Chondrocyte (in vitro differentiated cells): ENCODE measurements around the gene PDCD11. TPM values are rescaled to one million over a fixed set of nuclear protein-coding genes. Genes with fewer than 3 reads are reported as not detected.
A peak's percentile ranks its signal among the peaks of the same experiment; 100 is the strongest.
"Not testable (repeated sequence)": the region's sequence is repeated elsewhere in the genome, so short reads cannot be mapped to it uniquely, and the experiment has no call there.

Experiments
- DNase-seq: peaks from one replicate; pipeline ENCODE4 v3.0.0; 2021; ENCODE audit warnings: mixed read lengths, low spot score
- H3K27ac Mint-ChIP-seq: one replicate; pipeline ENCODE4 v1.8.0; 2021; ENCODE audit warnings: mild to moderate bottlenecking, moderate library complexity, mixed read lengths; ENCODE audit not compliant: unreplicated experiment
- H3K27me3 Mint-ChIP-seq: 2 replicates; pipeline ENCODE4 v1.8.0; 2021; ENCODE audit warnings: low read depth, mixed read lengths
- H3K36me3 Mint-ChIP-seq: 2 replicates; pipeline ENCODE4 v1.8.0; 2021; ENCODE audit warnings: low read depth, mixed read lengths
- H3K4me1 Mint-ChIP-seq: 2 replicates; pipeline ENCODE4 v1.8.0; 2021; ENCODE audit warnings: low read depth, mild to moderate bottlenecking, mixed read lengths
- H3K4me3 Mint-ChIP-seq: one replicate; pipeline ENCODE4 v1.8.0; 2021; ENCODE audit warnings: mild to moderate bottlenecking, moderate library complexity, mixed read lengths; ENCODE audit not compliant: unreplicated experiment
- H3K9me3 Mint-ChIP-seq: 2 replicates; pipeline ENCODE4 v1.8.0; 2021; ENCODE audit warnings: low read depth, mixed read lengths
- total RNA-seq: library from RNA; stranded (reverse); gene quantifications from 3 replicates; pipeline ENCODE4 v1.2.1, GENCODE V29; 2021
- TF ChIP-seq, protein P1 (sequence below): fragments of 200-600 bp; sonication (generic); IDR thresholded peaks from 2 replicates; pipeline ENCODE4 v1.5.0; 2021; ENCODE audit warnings: antibody characterized with exemption, mild to moderate bottlenecking, moderate library complexity

PDCD11 gene
- total RNA-seq, 1 donor from 2014 or later = 27.9 TPM

DNA sequence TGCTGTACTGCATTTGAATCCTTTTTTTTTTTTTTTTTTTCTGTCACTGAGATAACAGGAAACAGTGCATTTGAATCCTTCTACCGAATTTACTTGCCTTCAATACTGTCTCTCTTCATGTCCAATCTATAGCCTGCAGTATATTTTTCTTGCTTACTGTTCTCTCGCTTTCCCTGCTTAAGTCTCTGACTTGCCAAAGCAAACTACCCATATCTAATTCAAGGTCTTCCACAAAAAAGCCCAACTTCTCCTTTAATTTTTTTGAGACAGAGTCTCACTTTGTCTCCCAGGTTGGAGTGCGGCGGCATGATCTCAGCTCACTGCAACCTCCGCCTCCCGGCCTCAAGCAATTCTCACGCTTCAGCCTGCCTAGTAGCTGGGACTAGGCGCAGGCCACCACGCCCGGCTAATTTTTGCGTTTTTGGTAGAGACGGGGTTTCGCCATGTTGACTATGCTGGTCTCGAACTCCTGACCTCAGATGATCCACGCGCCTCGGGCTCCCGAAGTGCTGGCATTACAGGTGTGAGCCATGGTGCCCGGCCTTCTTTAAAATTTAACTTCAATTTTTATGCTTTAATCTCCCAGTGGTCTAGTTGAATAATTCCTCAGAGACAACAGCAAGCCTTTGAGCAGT is 882 bp downstream of the PDCD11 start:
- Mint-ChIP-seq H3K27me3 (no peaks in the 10 kb centered on the region), H3K4me1 (peaks cover 47% of the 10 kb centered on the region), H3K9me3 (no peaks in the 10 kb centered on the region), H3K36me3 (peaks cover 12% of the 10 kb centered on the region), H3K4me3 (peak overlapping the region; percentile 91), H3K27ac (peak overlapping the region; percentile 91)
- TF ChIP-seq, protein P1, sequence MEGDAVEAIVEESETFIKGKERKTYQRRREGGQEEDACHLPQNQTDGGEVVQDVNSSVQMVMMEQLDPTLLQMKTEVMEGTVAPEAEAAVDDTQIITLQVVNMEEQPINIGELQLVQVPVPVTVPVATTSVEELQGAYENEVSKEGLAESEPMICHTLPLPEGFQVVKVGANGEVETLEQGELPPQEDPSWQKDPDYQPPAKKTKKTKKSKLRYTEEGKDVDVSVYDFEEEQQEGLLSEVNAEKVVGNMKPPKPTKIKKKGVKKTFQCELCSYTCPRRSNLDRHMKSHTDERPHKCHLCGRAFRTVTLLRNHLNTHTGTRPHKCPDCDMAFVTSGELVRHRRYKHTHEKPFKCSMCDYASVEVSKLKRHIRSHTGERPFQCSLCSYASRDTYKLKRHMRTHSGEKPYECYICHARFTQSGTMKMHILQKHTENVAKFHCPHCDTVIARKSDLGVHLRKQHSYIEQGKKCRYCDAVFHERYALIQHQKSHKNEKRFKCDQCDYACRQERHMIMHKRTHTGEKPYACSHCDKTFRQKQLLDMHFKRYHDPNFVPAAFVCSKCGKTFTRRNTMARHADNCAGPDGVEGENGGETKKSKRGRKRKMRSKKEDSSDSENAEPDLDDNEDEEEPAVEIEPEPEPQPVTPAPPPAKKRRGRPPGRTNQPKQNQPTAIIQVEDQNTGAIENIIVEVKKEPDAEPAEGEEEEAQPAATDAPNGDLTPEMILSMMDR = no peak
- no peak for DNase-seq

DNA sequence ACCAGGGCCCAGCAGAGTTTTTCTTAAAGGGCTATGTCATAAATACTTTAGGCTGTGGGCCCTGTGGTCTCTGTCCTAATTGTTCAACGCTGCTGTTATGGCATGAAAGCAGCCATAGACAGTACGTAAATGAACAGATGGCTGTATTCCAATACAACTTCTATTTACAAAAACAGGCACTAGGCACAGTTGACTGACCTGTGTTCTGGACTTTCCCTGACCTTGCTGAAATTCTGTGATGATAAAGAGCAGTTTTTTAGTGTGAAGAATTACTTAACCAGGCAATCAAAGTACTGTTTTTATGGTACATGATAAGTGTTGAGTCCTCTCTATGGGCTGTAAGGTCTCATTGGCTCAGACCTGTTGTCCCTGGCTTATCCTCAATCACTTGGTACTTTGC is 17.1 kb downstream of the PDCD11 start:
- no peak overlapping the region for H3K27ac Mint-ChIP-seq
- TF ChIP-seq, protein P1 = no peak
- peaks cover 38% of the 10 kb centered on the region for H3K36me3 Mint-ChIP-seq
- H3K27me3 Mint-ChIP-seq = no peaks in the 10 kb centered on the region
- no peaks in the 10 kb centered on the region for H3K4me1 Mint-ChIP-seq
- DNase-seq = no peak
- no peaks in the 10 kb centered on the region for H3K9me3 Mint-ChIP-seq
- H3K4me3 Mint-ChIP-seq = no peak overlapping the region

DNA sequence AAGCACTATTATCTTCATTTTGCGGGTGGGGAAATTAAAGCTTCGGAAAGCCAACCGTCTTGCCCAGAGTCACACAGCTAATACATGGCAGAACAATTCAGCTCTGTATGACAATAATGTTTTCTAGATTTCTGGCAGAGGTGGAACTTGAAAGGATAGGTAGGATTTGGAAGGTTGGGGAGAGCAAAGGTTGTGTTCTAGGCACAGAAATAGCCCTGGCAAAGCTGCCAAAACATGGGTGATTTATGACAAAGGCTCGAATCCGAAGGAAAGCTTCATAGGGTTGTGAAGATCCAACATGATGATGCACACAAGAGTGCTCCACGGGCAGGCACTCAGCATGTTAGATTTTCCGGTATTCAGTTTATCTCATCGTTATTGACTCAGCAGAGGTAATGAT is 19.2 kb downstream of the PDCD11 start:
- TF ChIP-seq, protein P1 = no peak
- Mint-ChIP-seq H3K9me3 (no peaks in the 10 kb centered on the region), H3K27ac (no peak overlapping the region), H3K4me3 (no peak overlapping the region), H3K36me3 (peaks cover 41% of the 10 kb centered on the region), H3K27me3 (no peaks in the 10 kb centered on the region), H3K4me1 (no peaks in the 10 kb centered on the region)
- DNase-seq = no peak

DNA sequence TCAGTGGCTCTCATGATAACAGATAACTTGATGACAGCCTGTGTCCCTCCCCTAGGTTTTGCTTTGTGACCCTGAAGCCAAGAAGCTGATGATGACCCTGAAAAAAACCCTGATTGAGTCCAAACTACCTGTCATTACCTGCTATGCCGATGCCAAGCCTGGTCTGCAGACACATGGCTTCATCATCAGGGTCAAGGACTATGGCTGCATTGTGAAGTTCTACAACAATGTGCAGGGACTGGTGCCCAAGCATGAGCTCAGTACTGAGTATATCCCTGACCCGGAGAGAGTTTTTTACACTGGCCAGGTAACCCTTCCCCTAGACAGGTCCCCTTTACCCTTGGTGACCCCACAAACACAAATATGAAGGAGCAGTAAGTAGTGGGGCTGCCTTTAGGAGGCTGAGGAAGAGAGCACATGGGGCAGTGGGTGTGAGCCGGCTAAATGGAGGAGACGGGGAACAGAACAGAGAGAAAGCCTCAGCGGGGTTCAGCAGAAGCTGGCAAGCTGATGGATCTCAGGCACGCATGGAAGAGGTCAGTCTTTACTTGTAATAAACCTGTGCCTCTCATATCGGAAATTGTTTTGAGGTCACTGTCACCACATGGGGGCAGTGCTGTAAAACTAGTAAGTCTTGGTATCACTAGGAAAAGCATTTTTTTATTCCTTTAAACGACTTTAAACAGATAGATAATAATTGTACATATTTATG is 20.2 kb downstream of the PDCD11 start:
- TF ChIP-seq, protein P1 = peak; percentile 88
- Mint-ChIP-seq H3K27ac (no peak overlapping the region), H3K4me3 (no peak overlapping the region), H3K27me3 (no peaks in the 10 kb centered on the region), H3K4me1 (no peaks in the 10 kb centered on the region), H3K9me3 (no peaks in the 10 kb centered on the region), H3K36me3 (peaks cover 43% of the 10 kb centered on the region)
- DNase-seq = no peak

DNA sequence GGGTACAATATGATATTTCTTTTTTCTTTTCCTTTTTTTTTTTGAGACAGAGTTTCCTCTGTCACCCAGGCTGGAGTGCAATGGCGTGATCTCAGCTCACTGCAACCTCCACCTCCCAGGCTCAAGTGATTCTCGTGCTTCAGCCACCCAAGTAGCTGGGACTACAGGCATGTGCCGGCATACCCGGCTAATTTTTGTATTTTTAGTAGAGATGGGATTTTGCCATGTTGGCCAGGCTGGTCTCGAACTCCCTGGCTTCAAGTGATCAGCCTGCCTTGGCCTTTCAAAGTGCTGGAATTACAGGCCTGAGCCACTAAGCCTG is 20.7 kb downstream of the PDCD11 start:
- H3K27ac Mint-ChIP-seq = not testable (repeated sequence)

More for the DNA sequence above, 20.7 kb downstream of the PDCD11 start:
- not testable (repeated sequence) for H3K4me3 Mint-ChIP-seq, H3K9me3 Mint-ChIP-seq, H3K27me3 Mint-ChIP-seq, DNase-seq, H3K4me1 Mint-ChIP-seq
- H3K36me3 Mint-ChIP-seq = peaks cover 43% of the 10 kb centered on the region
- TF ChIP-seq, protein P1 = peak; percentile 21
